GM13977 (cell line): ENCODE measurements around the gene MBD6.
"Not testable (repeated sequence)": the region's sequence is repeated elsewhere in the genome, so short reads cannot be mapped to it uniquely, and the experiment has no call there.

ENCODE experiments used
- DNase-seq: peaks from one replicate; pipeline ENCODE4 v3.0.0; 2012; ENCODE audit warnings: low spot score
- in situ Hi-C: fragments of 300-500 bp; cut with MboI; formaldehyde crosslinking; loops from one replicate; pipeline ENCODE4 v1.12.0; 2022; ENCODE audit warnings: low sequenced_read_pairs, low pct_unique_long_range_greater_than_20kb, mixed read lengths, inconsistent platforms; ENCODE audit not compliant: unreplicated experiment
- TF ChIP-seq, protein P1 (sequence below): IDR thresholded peaks from 2 replicates; pipeline ENCODE4 v1.5.1; 2012; ENCODE audit warnings: mild to moderate bottlenecking, control low read depth; ENCODE audit not compliant: insufficient read depth; ENCODE audit errors: extremely low read depth, missing control alignments

Gene MBD6

DNA sequence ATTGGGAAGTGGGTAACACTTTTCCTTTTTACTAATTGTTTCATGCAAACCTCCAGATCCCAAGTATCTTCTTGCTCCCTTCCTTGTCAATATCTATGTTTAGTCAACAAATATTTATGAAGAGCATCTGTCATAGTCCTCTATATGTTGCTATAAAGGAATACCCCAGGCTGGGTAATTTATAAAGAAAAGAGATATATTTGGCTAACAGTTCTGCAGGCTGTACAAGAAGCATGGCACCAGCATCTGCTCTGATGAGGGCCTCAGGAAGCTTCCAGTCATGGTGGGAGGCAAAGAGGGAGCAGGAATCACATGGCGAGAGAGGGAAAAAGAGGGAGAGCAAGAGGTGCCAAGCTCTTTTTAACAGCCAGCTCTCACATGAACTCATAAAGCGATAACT, 31.8 kb downstream of the MBD6 start:
- DNase-seq: no peak
- TF ChIP-seq, protein P1, sequence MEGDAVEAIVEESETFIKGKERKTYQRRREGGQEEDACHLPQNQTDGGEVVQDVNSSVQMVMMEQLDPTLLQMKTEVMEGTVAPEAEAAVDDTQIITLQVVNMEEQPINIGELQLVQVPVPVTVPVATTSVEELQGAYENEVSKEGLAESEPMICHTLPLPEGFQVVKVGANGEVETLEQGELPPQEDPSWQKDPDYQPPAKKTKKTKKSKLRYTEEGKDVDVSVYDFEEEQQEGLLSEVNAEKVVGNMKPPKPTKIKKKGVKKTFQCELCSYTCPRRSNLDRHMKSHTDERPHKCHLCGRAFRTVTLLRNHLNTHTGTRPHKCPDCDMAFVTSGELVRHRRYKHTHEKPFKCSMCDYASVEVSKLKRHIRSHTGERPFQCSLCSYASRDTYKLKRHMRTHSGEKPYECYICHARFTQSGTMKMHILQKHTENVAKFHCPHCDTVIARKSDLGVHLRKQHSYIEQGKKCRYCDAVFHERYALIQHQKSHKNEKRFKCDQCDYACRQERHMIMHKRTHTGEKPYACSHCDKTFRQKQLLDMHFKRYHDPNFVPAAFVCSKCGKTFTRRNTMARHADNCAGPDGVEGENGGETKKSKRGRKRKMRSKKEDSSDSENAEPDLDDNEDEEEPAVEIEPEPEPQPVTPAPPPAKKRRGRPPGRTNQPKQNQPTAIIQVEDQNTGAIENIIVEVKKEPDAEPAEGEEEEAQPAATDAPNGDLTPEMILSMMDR: no peak
- in situ Hi-C loops: no loop called here

DNA sequence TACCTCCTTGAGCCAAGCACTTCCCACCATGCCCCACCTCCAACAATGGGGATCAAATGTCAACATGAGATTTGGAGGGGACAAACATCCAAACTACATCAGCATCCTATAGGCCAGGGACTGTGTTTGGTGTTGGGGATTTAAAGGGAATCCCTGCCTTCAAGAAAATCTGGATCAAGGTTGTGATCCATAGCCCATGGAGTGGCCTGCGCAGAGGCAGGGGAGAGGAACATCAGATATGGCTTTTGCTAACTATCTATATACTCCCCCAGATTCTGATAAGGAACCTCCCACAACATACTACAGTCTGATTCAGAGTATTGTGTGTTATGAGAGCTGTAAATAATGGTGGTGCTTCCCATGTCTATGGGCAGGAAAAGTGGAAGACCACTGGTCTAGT, 32.3 kb downstream of the MBD6 start:
- TF ChIP-seq, protein P1: no peak
- in situ Hi-C loops: no loop called here
- no peak for DNase-seq

DNA sequence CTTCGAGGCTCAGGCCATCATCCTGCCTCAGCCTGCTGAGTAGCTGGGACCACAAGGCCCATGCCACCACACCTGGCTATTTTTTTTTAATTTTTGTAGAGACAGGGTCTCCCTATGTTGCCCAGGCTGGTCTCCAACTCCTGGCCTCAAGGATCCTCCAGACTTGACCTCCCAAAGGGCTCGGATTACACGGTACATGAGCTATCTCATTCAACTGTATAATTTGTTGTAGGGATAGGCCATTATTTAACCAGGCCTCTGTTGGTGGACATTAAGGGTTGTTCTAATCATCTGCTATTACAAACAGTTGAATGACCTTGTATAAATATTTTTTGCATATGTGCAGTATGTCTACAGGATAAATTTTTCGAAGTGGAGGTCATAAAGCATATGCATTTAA, 36.2 kb downstream of the MBD6 start:
- in situ Hi-C loops: no loop called here
- no peak for DNase-seq
- TF ChIP-seq, protein P1: no peak

DNA sequence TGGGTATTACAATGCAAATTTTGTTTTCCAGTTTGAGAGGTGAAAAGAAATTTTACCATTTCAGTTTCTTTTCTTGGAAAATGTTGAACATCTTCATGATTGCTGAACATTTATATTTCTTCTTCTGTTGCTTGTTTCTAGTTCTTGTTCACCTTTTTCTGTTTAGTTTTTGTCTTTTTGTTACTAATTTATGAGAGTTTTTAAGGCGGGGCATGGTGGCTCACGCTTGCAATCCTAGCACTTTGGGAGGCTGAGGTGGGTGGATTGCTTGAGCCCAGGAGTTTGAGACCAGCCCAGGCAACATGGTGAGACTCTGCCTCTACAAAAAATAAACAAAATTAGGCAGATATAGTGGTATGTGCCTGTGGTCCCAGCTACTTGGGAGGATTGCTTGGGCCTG, 37.9 kb downstream of the MBD6 start:
- no peak for DNase-seq
- TF ChIP-seq, protein P1: no peak
- in situ Hi-C loops: no loop called here

DNA sequence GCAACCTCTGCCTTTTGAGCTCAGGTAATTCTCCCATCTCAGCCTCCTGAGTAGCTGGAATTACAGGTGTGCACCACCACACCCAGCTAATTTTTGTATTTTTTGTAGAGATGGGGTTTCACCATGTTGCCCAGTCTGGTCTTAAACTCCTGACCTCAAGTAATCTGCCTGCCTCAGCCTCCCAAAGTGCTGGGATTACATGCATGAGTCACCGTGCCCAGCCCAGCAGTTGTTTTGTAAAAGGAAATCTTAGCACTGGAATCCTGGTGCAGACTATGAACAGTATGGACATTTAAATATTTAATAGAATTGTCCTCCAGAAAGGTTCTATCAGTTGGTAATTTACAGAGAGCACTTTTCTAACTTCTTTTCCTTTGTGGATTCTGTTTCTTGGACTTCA, 38.5 kb downstream of the MBD6 start:
- DNase-seq, in situ Hi-C loops: not testable (repeated sequence)

DNA sequence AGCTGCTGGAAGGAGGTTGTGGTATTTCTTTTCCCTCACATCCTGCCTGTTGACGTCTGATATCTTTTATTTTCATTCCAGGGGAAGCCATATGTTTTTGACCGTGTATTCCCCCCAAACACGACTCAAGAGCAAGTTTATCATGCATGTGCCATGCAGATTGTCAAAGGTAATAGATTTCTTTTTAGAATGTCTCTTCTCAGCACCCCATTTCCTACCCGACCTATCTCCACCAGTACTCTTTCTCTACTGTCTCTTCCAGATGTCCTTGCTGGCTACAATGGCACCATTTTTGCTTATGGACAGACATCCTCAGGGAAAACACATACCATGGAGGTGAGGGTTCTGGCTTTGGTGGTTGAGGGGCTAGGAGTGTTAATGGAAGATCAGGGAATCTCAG, 40.7 kb downstream of the MBD6 start:
- in situ Hi-C loops: no loop called here
- no peak for DNase-seq

DNA sequence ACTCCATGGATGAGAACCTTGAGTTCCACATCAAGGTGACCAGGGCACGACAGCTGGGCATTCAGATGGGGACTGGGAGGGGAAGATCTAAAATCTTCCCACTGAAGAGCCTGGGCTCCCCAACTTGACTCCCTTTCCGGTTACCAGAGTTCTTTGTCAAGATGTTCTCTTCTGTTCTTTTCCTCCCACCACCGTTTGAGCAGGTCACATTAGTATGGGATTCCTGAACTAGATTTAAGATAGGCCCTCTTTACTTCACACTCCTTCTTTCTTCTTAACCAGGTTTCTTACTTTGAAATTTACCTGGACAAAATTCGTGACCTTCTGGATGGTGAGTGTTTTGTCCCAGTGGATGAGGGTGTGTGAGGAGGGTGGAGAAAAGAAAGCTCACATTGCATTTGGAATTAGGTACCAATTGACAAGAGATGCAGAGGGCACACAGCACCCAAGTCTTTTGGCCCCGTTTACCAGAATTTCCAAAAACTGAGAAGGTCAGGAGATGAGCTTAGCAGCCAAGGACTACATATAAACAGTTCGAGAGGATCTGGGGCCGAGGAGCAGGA, 41.6 kb downstream of the MBD6 start:
- in situ Hi-C loops: no loop called here
- DNase-seq: no peak
- TF ChIP-seq, protein P1: no peak

More for the DNA sequence above, 40.7 kb downstream of the MBD6 start:
- TF ChIP-seq, protein P1: no peak
